Measurements from ENCODE around the gene CFAP77.

CFAP77 gene

GRCh38 chr9:132586830-132587591 lies 177.0 kb downstream of the CFAP77 start:
- H4K8ac ChIP-seq (ENCODE audit: low read depth, low read length): no peak overlapping the region
- H3K79me1 ChIP-seq (ENCODE audit: low read length): no peaks in the 10 kb centered on the region
- H2AK5ac ChIP-seq (ENCODE audit: low read length): no peak overlapping the region
- no peak overlapping the region for H2BK5ac ChIP-seq (ENCODE audit: low read length)
- H3K18ac ChIP-seq (ENCODE audit: low read length): no peak overlapping the region
- H3K9ac ChIP-seq (ENCODE audit: low read length): no peak overlapping the region
- no peak overlapping the region for H3K27ac ChIP-seq (ENCODE audit: low read depth, low read length)
- H2BK120ac ChIP-seq (ENCODE audit: low read depth, low read length): no peak overlapping the region
- no peak overlapping the region for H3K23ac ChIP-seq (ENCODE audit: low read length)
- H3K79me2 ChIP-seq (ENCODE audit: control insufficient read depth, insufficient read depth, low read length): no peaks in the 10 kb centered on the region
- H4K5ac ChIP-seq (ENCODE audit: low read length): no peak overlapping the region
- no CpG with 5 or more reads among the region's 74 CpGs for WGBS (ENCODE audit: extremely low coverage, insufficient coverage, low lambda C conversion rate)
- H3K4me1 ChIP-seq (ENCODE audit: control insufficient read depth, low read depth, low read length): peaks cover 8% of the 10 kb centered on the region
- no peak for DNase-seq
- H3K36me3 ChIP-seq (ENCODE audit: control insufficient read depth, insufficient read depth, low read length): no peaks in the 10 kb centered on the region
- no peak overlapping the region for H3K4ac ChIP-seq (ENCODE audit: low read depth, low read length)
- H2BK15ac ChIP-seq (replicated peaks; ENCODE audit: low read depth): no peak overlapping the region
- H3K56ac ChIP-seq (ENCODE audit: low read length): peak overlapping the region; percentile 11
- no peak overlapping the region for H3K4me2 ChIP-seq (ENCODE audit: low read length)
- no peak overlapping the region for H3K4me3 ChIP-seq (ENCODE audit: low read length)
- peaks cover 90% of the 10 kb centered on the region for H3K27me3 ChIP-seq (ENCODE audit: insufficient read depth, low read length, poor library complexity)

GRCh38 chr9:132587592-132587955 lies 177.6 kb downstream of the CFAP77 start:
- Histone ChIP-seq H2AK5ac (ENCODE audit: low read length) (no peak overlapping the region), H3K27ac (ENCODE audit: low read depth, low read length) (no peak overlapping the region), H3K4me3 (ENCODE audit: low read length) (no peak overlapping the region), H3K56ac (ENCODE audit: low read length) (no peak overlapping the region), H3K27me3 (ENCODE audit: insufficient read depth, low read length, poor library complexity) (peaks cover 89% of the 10 kb centered on the region), H3K36me3 (ENCODE audit: control insufficient read depth, insufficient read depth, low read length) (no peaks in the 10 kb centered on the region), H4K8ac (ENCODE audit: low read depth, low read length) (no peak overlapping the region), H3K9ac (ENCODE audit: low read length) (no peak overlapping the region), H3K4me1 (ENCODE audit: control insufficient read depth, low read depth, low read length) (peaks cover 13% of the 10 kb centered on the region), H3K23ac (ENCODE audit: low read length) (no peak overlapping the region), H2BK15ac (replicated peaks; ENCODE audit: low read depth) (no peak overlapping the region), H3K18ac (ENCODE audit: low read length) (no peak overlapping the region), H2BK120ac (ENCODE audit: low read depth, low read length) (no peak overlapping the region), H3K4ac (ENCODE audit: low read depth, low read length) (no peak overlapping the region), H4K5ac (ENCODE audit: low read length) (no peak overlapping the region), H3K79me2 (ENCODE audit: control insufficient read depth, insufficient read depth, low read length) (no peaks in the 10 kb centered on the region), H3K79me1 (ENCODE audit: low read length) (no peaks in the 10 kb centered on the region), H2BK5ac (ENCODE audit: low read length) (no peak overlapping the region), H3K4me2 (ENCODE audit: low read length) (no peak overlapping the region)
- no CpG with 5 or more reads among the region's 6 CpGs for WGBS (ENCODE audit: extremely low coverage, insufficient coverage, low lambda C conversion rate)
- no peak for DNase-seq

GRCh38 chr9:132588098-132588497 lies 178.1 kb downstream of the CFAP77 start:
- Histone ChIP-seq H3K27ac (ENCODE audit: low read depth, low read length) (no peak overlapping the region), H2AK5ac (ENCODE audit: low read length) (no peak overlapping the region), H2BK5ac (ENCODE audit: low read length) (no peak overlapping the region), H3K79me1 (ENCODE audit: low read length) (no peaks in the 10 kb centered on the region), H2BK120ac (ENCODE audit: low read depth, low read length) (no peak overlapping the region), H3K36me3 (ENCODE audit: control insufficient read depth, insufficient read depth, low read length) (no peaks in the 10 kb centered on the region), H3K9ac (ENCODE audit: low read length) (no peak overlapping the region), H3K56ac (ENCODE audit: low read length) (no peak overlapping the region), H4K8ac (ENCODE audit: low read depth, low read length) (no peak overlapping the region), H3K4me3 (ENCODE audit: low read length) (no peak overlapping the region), H3K27me3 (ENCODE audit: insufficient read depth, low read length, poor library complexity) (peaks cover 87% of the 10 kb centered on the region), H3K23ac (ENCODE audit: low read length) (no peak overlapping the region), H3K79me2 (ENCODE audit: control insufficient read depth, insufficient read depth, low read length) (no peaks in the 10 kb centered on the region), H3K4me2 (ENCODE audit: low read length) (no peak overlapping the region), H3K18ac (ENCODE audit: low read length) (no peak overlapping the region), H3K4me1 (ENCODE audit: control insufficient read depth, low read depth, low read length) (peaks cover 13% of the 10 kb centered on the region), H4K5ac (ENCODE audit: low read length) (no peak overlapping the region), H2BK15ac (replicated peaks; ENCODE audit: low read depth) (no peak overlapping the region), H3K4ac (ENCODE audit: low read depth, low read length) (no peak overlapping the region)
- no CpG with 5 or more reads among the region's 12 CpGs for WGBS (ENCODE audit: extremely low coverage, insufficient coverage, low lambda C conversion rate)
- DNase-seq: no peak

- Histone ChIP-seq H3K4me2 (ENCODE audit: low read length) (no peak overlapping the region), H3K18ac (ENCODE audit: low read length) (no peak overlapping the region), H4K8ac (ENCODE audit: low read depth, low read length) (no peak overlapping the region), H3K9ac (ENCODE audit: low read length) (no peak overlapping the region), H2AK5ac (ENCODE audit: low read length) (no peak overlapping the region), H3K27me3 (ENCODE audit: insufficient read depth, low read length, poor library complexity) (peaks cover 82% of the 10 kb centered on the region), H3K79me2 (ENCODE audit: control insufficient read depth, insufficient read depth, low read length) (no peaks in the 10 kb centered on the region), H3K36me3 (ENCODE audit: control insufficient read depth, insufficient read depth, low read length) (no peaks in the 10 kb centered on the region), H3K56ac (ENCODE audit: low read length) (no peak overlapping the region), H3K23ac (ENCODE audit: low read length) (no peak overlapping the region), H2BK120ac (ENCODE audit: low read depth, low read length) (no peak overlapping the region), H2BK15ac (replicated peaks; ENCODE audit: low read depth) (no peak overlapping the region), H3K4ac (ENCODE audit: low read depth, low read length) (no peak overlapping the region), H3K79me1 (ENCODE audit: low read length) (no peaks in the 10 kb centered on the region), H3K4me3 (ENCODE audit: low read length) (no peak overlapping the region), H2BK5ac (ENCODE audit: low read length) (no peak overlapping the region), H3K27ac (ENCODE audit: low read depth, low read length) (no peak overlapping the region), H3K4me1 (ENCODE audit: control insufficient read depth, low read depth, low read length) (peaks cover 13% of the 10 kb centered on the region), H4K5ac (ENCODE audit: low read length) (no peak overlapping the region)
- DNase-seq: peak; percentile 47
- no CpG with 5 or more reads among the region's 28 CpGs for WGBS (ENCODE audit: extremely low coverage, insufficient coverage, low lambda C conversion rate)
These were observed 178.6 kb downstream of the CFAP77 start for GRCh38 chr9:132588501-132589147.

- Histone ChIP-seq H2AK5ac (ENCODE audit: low read length) (no peak overlapping the region), H3K27ac (ENCODE audit: low read depth, low read length) (no peak overlapping the region), H3K79me1 (ENCODE audit: low read length) (no peaks in the 10 kb centered on the region), H3K4ac (ENCODE audit: low read depth, low read length) (no peak overlapping the region), H2BK15ac (replicated peaks; ENCODE audit: low read depth) (no peak overlapping the region), H3K9ac (ENCODE audit: low read length) (no peak overlapping the region), H3K79me2 (ENCODE audit: control insufficient read depth, insufficient read depth, low read length) (no peaks in the 10 kb centered on the region), H3K23ac (ENCODE audit: low read length) (no peak overlapping the region), H3K18ac (ENCODE audit: low read length) (no peak overlapping the region), H3K36me3 (ENCODE audit: control insufficient read depth, insufficient read depth, low read length) (no peaks in the 10 kb centered on the region), H3K4me1 (ENCODE audit: control insufficient read depth, low read depth, low read length) (peaks cover 13% of the 10 kb centered on the region), H2BK120ac (ENCODE audit: low read depth, low read length) (no peak overlapping the region), H3K4me2 (ENCODE audit: low read length) (no peak overlapping the region), H3K56ac (ENCODE audit: low read length) (no peak overlapping the region), H4K8ac (ENCODE audit: low read depth, low read length) (no peak overlapping the region), H3K4me3 (ENCODE audit: low read length) (no peak overlapping the region), H2BK5ac (ENCODE audit: low read length) (no peak overlapping the region), H4K5ac (ENCODE audit: low read length) (no peak overlapping the region), H3K27me3 (ENCODE audit: insufficient read depth, low read length, poor library complexity) (peaks cover 75% of the 10 kb centered on the region)
- DNase-seq: no peak
- WGBS (ENCODE audit: extremely low coverage, insufficient coverage, low lambda C conversion rate): no CpG with 5 or more reads among the region's 83 CpGs
These were observed 179.4 kb downstream of the CFAP77 start for GRCh38 chr9:132589148-132590036.
